8988T (cell line): Measurements from ENCODE around the gene ZIC4.

Source experiments
- DNase-seq: peaks from one replicate; pipeline ENCODE4 v3.0.0; 2011

ZIC4 gene

GRCh38 chr3:147404800-147405230 is 1.5 kb downstream of the ZIC4 start:
- no peak for DNase-seq

- DNase-seq: no peak
These were observed 2.1 kb downstream of the ZIC4 start for GRCh38 chr3:147404000-147404799.

GRCh38 chr3:147403511-147403910 is 2.8 kb downstream of the ZIC4 start:
- no peak for DNase-seq

GRCh38 chr3:147402159-147402558 is 4.2 kb downstream of the ZIC4 start:
- DNase-seq: no peak

- no peak for DNase-seq
These were observed 4.9 kb downstream of the ZIC4 start for GRCh38 chr3:147401421-147401820.

- no peak for DNase-seq
These were observed 5.3 kb downstream of the ZIC4 start for GRCh38 chr3:147400999-147401398.

- DNase-seq: no peak
These were observed 6.2 kb downstream of the ZIC4 start for GRCh38 chr3:147400111-147400510.

GRCh38 chr3:147398813-147399534 is 7.4 kb downstream of the ZIC4 start:
- DNase-seq: no peak

GRCh38 chr3:147397875-147398812 is 8.2 kb downstream of the ZIC4 start:
- DNase-seq: no peak

- DNase-seq: no peak
These were observed 9.0 kb downstream of the ZIC4 start for GRCh38 chr3:147397155-147397874.

- no peak for DNase-seq
These were observed 9.7 kb downstream of the ZIC4 start for GRCh38 chr3:147396712-147397046.

GRCh38 chr3:147395899-147396711 is 10.2 kb downstream of the ZIC4 start:
- no peak for DNase-seq

- no peak for DNase-seq
These were observed 11.5 kb downstream of the ZIC4 start for GRCh38 chr3:147394884-147395225.

GRCh38 chr3:147393943-147394883 is 12.1 kb downstream of the ZIC4 start:
- no peak for DNase-seq

GRCh38 chr3:147393261-147393942 is 12.9 kb downstream of the ZIC4 start:
- no peak for DNase-seq

- DNase-seq: no peak
These were observed 13.8 kb downstream of the ZIC4 start for GRCh38 chr3:147392625-147392946.

- no peak for DNase-seq
These were observed 14.3 kb downstream of the ZIC4 start for GRCh38 chr3:147391781-147392624.

- DNase-seq: no peak
These were observed 15.5 kb downstream of the ZIC4 start for GRCh38 chr3:147390589-147391569.
